GM12878 (cell line): Measurements from ENCODE around the gene DIAPH3. TPM values are rescaled to one million over a fixed set of nuclear protein-coding genes. Genes with fewer than 3 reads are reported as not detected.

ENCODE experiments used
- ATAC-seq: fragments of 200-7000 bp; cut with Tn5 transposase; 3 replicates; pipeline ENCODE4 v1.9.1; 2020; ENCODE audit warnings: mild to moderate bottlenecking, moderate library complexity
- BruUV-seq: library from RNA; stranded (reverse); fragments of 400-500 nt; replicated peaks from 2 replicates; lab custom pipeline; 2021; lab: Mats Ljungman, UMichigan
- CTCF ChIA-PET: fragments of 300-600 bp; sonication (Branson Sonifier 250); formaldehyde crosslinking; extraction: SDS; loops from one replicate; lab custom pipeline; 2021; ENCODE audit warnings: inconsistent platforms; lab: Yijun Ruan, JAX
- POLR2A ChIA-PET: fragments of 350-600 bp; formaldehyde crosslinking; extraction: SDS; loops from one replicate; lab custom pipeline; 2021; ENCODE audit warnings: inconsistent platforms; lab: Charles Lee
- RAD21 ChIA-PET: fragments of 300-600 bp; sonication (Branson Sonifier 250); formaldehyde crosslinking; loops from one replicate; lab custom pipeline; 2023; ENCODE audit warnings: antibody characterized with exemption; ENCODE audit not compliant: unreplicated experiment; lab: Charles Lee
- SMC1A ChIA-PET: fragments of 300-600 bp; sonication (Branson Sonifier 250); formaldehyde crosslinking; loops from one replicate; lab custom pipeline; 2023; ENCODE audit not compliant: unreplicated experiment, uncharacterized antibody; lab: Charles Lee
- DNase-seq: peaks from one replicate; pipeline ENCODE4 v3.0.0-alpha.2; 2011; ENCODE audit warnings: low read depth, low spot score
- FAIRE-seq: peaks from 3 replicates; lab custom pipeline; 2011; peaks lifted over from hg19 to GRCh38; lab: Jason Lieb, UNC
- H2AFZ ChIP-seq: 2 replicates; pipeline ENCODE4 v1.6.0; 2011; ENCODE audit warnings: low read depth, low read length, control low read depth; ENCODE audit not compliant: control insufficient read depth
- H3K27ac ChIP-seq: 2 replicates; pipeline ENCODE4 v1.5.1; 2011; ENCODE audit warnings: control low read depth; ENCODE audit not compliant: control insufficient read depth, insufficient read depth
- H3K27me3 ChIP-seq, 2 experiments: replicated peaks in 1 of 2; 2 replicates each; pipeline versions ENCODE4 v1.6.0 to v1.6.1; 2011; ENCODE audit warnings: low read length in 1 of 2; ENCODE audit not compliant: control insufficient read depth in 2 of 2, insufficient read depth in 2 of 2
- H3K36me3 ChIP-seq, 2 experiments: 2 replicates each; pipeline ENCODE4 v1.5.1; 2011; ENCODE audit warnings: low read length in 1 of 2; ENCODE audit not compliant: control insufficient read depth in 2 of 2, insufficient read depth in 2 of 2
- H3K4me1 ChIP-seq: 2 replicates; pipeline ENCODE4 v1.6.1; 2011; ENCODE audit warnings: mild to moderate bottlenecking, low read length, moderate library complexity, mixed read lengths; ENCODE audit not compliant: control insufficient read depth, insufficient read depth
- H3K4me2 ChIP-seq: 2 replicates; pipeline ENCODE4 v1.6.0; 2011; ENCODE audit warnings: control low read depth; ENCODE audit not compliant: control insufficient read depth, insufficient read depth
- H3K4me3 ChIP-seq: fragments of 200-600 bp; sonication (generic); 2 replicates; pipeline ENCODE4 v1.5.1; 2016
- H3K79me2 ChIP-seq: 2 replicates; pipeline ENCODE4 v1.6.0; 2011; ENCODE audit warnings: low read length; ENCODE audit not compliant: control insufficient read depth, insufficient read depth
- H3K9ac ChIP-seq: 2 replicates; pipeline ENCODE4 v1.8.0; 2011; ENCODE audit warnings: low read length, control low read depth, mixed read lengths; ENCODE audit not compliant: control insufficient read depth, insufficient read depth
- H3K9me3 ChIP-seq: replicated peaks from 3 replicates; pipeline ENCODE4 v1.5.1; 2011; ENCODE audit warnings: mild to moderate bottlenecking, low read length; ENCODE audit not compliant: control insufficient read depth, insufficient read depth
- H4K20me1 ChIP-seq: 2 replicates; pipeline ENCODE4 v1.6.0; 2011; ENCODE audit not compliant: control insufficient read depth, insufficient read depth
- ATF7 ChIP-seq: fragments of 450-650 bp; IDR thresholded peaks from 2 replicates; pipeline ENCODE4 v1.6.1; 2016; ENCODE audit warnings: low read depth, mild to moderate bottlenecking
- CBX3 ChIP-seq: fragments of 200-600 bp; sonication (generic); IDR thresholded peaks from 2 replicates; pipeline ENCODE4 v1.6.1; 2016; ENCODE audit warnings: low read depth, borderline replicate concordance
- CHD1 ChIP-seq: IDR thresholded peaks from 2 replicates; pipeline ENCODE4 v1.6.1; 2012; ENCODE audit warnings: low read depth, low read length, improper control_type of control experiment
- ETV6 ChIP-seq, 2 experiments: fragments of 450-650 bp in 1 of 2; IDR thresholded peaks in 1 of 2; conservative IDR thresholded peaks in 1 of 2; 2 replicates each; pipeline ENCODE4 v1.6.1; 2014; ENCODE audit warnings: antibody characterized with exemption in 1 of 2, borderline replicate concordance in 1 of 2, low read depth in 1 of 2, mild to moderate bottlenecking in 1 of 2, moderate library complexity in 1 of 2
- FOXM1 ChIP-seq: IDR thresholded peaks from 2 replicates; pipeline ENCODE4 v1.6.1; 2012; ENCODE audit warnings: low read depth, mild to moderate bottlenecking, inconsistent platforms, low read length, moderate library complexity
- IRF3 ChIP-seq: fragments of 450-650 bp; IDR thresholded peaks from 2 replicates; pipeline ENCODE4 v1.6.1; 2014; ENCODE audit warnings: mild to moderate bottlenecking
- MEF2A ChIP-seq: IDR thresholded peaks from 2 replicates; pipeline ENCODE4 v1.6.1; 2011; ENCODE audit warnings: low read depth, mild to moderate bottlenecking, low read length, moderate library complexity; ENCODE audit not compliant: insufficient read depth
- NFIC ChIP-seq: IDR thresholded peaks from 2 replicates; pipeline ENCODE4 v1.6.1; 2012; ENCODE audit warnings: low read depth, mild to moderate bottlenecking, inconsistent platforms, low read length, moderate library complexity
- NFXL1 ChIP-seq: fragments of 450-650 bp; IDR thresholded peaks from 2 replicates; pipeline ENCODE4 v1.6.1; 2017; ENCODE audit warnings: antibody characterized with exemption, mild to moderate bottlenecking, borderline replicate concordance
- NR2C1 ChIP-seq: fragments of 450-650 bp; IDR thresholded peaks from 2 replicates; pipeline ENCODE4 v1.6.1; 2017; ENCODE audit warnings: antibody characterized with exemption, mild to moderate bottlenecking, moderate library complexity
- PAX5 ChIP-seq: IDR thresholded peaks from 2 replicates; pipeline ENCODE4 v1.6.1; 2011; ENCODE audit warnings: low read depth, low read length, borderline replicate concordance
- SREBF2 ChIP-seq: IDR thresholded peaks from 2 replicates; pipeline ENCODE4 v1.6.1; 2012; ENCODE audit warnings: mild to moderate bottlenecking, low read length
- TBL1XR1 ChIP-seq: IDR thresholded peaks from 2 replicates; pipeline ENCODE4 v1.6.1; 2012; ENCODE audit warnings: low read depth, low read length, improper control_type of control experiment
- WRNIP1 ChIP-seq: IDR thresholded peaks from 2 replicates; pipeline ENCODE4 v1.6.1; 2011; ENCODE audit warnings: low read depth, low read length, improper control_type of control experiment, borderline replicate concordance
- WGBS: methylation state at CpG from one replicate; pipeline ENCODE4 v1.1.6; 2016; ENCODE audit warnings: low lambda C conversion rate; ENCODE audit not compliant: insufficient replicate concordance, insufficient coverage; ENCODE audit errors: missing lambda C conversion rate; 5-methylcytosine and 5-hydroxymethylcytosine counted together
- in situ Hi-C: fragments of 300-500 bp; cut with MboI; formaldehyde crosslinking; loops from 9 replicates; pipeline ENCODE4 v1.14.3; 2018; ENCODE audit warnings: mixed read lengths
- intact Hi-C: fragments of 100-400 bp; cut with micrococcal nuclease; formaldehyde crosslinking; loops from one replicate; pipeline ENCODE4 v1.14.2; 2022; ENCODE audit not compliant: unreplicated experiment
- polyA plus RNA-seq, 11 experiments: library from polyadenylated mRNA; depleted of rRNA in 4 of 11; unstranded in 6 of 11; stranded (reverse) in 5 of 11; fragments of >200 nt; fragmentation: Nextera tagmentation in 4 of 11; fragmentation: Illumina TruSeq in 1 of 11; extraction: Ambion mirVana in 4 of 11; extraction: Trizol in 1 of 11; gene quantifications; 1 replicate in 1 of 11; 2 replicates in 10 of 11; pipeline versions ENCODE4 v1.2.1 to v1.2.3, GENCODE V29; 2011 to 2016; ENCODE audit warnings: inconsistent platforms in 2 of 11, missing spikeins in 2 of 11, low read depth in 1 of 11
- total RNA-seq, 4 experiments: library from RNA; depleted of rRNA in 3 of 4; stranded (reverse); fragments of >200 nt in 3 of 4; fragmentation: Illumina TruSeq in 1 of 4; extraction: Trizol in 1 of 4; gene quantifications; 2 replicates each; pipeline versions ENCODE4 v1.2.1 to v1.2.3, GENCODE V29; 2013 to 2021
- TF ChIP-seq, protein P1 (sequence below): IDR thresholded peaks from 2 replicates; pipeline ENCODE4 v1.6.1; 2012; ENCODE audit warnings: low read length, inconsistent platforms
- TF ChIP-seq, protein P2 (sequence below): fragments of 450-650 bp; IDR thresholded peaks from 2 replicates; pipeline ENCODE4 v1.6.1; 2017; ENCODE audit warnings: mild to moderate bottlenecking, low read depth, inconsistent platforms; ENCODE audit not compliant: poor library complexity, severe bottlenecking
- TF ChIP-seq, protein P3 (sequence below): fragments of 150-350 bp; IDR thresholded peaks from 2 replicates; pipeline ENCODE4 v1.6.1; 2014; ENCODE audit warnings: mild to moderate bottlenecking, low read depth, low read length
- TF ChIP-seq, protein P4 (sequence below): IDR thresholded peaks from 2 replicates; pipeline ENCODE4 v1.6.1; 2012; ENCODE audit warnings: low read depth, low read length, improper control_type of control experiment

DIAPH3 gene
- total and polyA plus RNA-seq, 10 of the 15 experiments (the other 5 are each of a cell fraction or from before 2014, with no cell fraction given): 10.1 to 25.2 (median 15.4) TPM

GRCh38 chr13:59839186-59839585 is 324.5 kb downstream of the DIAPH3 start:
- 94% methylated on average over 2 of the region's 2 CpGs for WGBS
- no peaks in the 10 kb centered on the region for H3K9me3 ChIP-seq
- ChIA-PET RAD21 (no interaction called here), SMC1A (no interaction called here), CTCF (no interaction called here), POLR2A (no interaction called here)
- H2AFZ ChIP-seq: no peak overlapping the region
- H3K27ac ChIP-seq: no peak overlapping the region
- intact Hi-C loops: no loop called here
- no peak overlapping the region for H3K4me3 ChIP-seq
- ATAC-seq (no peak), FAIRE-seq (no peak), DNase-seq (no peak)
- no peak overlapping the region for H3K4me2 ChIP-seq
- no peaks in the 10 kb centered on the region for H3K79me2 ChIP-seq
- BruUV-seq: no TSS peak
- H3K36me3 ChIP-seq: no peaks in the 10 kb centered on the region
- no peak overlapping the region for H3K9ac ChIP-seq
- H4K20me1 ChIP-seq: no peaks in the 10 kb centered on the region
- in situ Hi-C loops: no loop called here
- no peaks in the 10 kb centered on the region for H3K27me3 ChIP-seq
- no peaks in the 10 kb centered on the region for H3K4me1 ChIP-seq
- TF ChIP-seq CHD1 (no peak), PAX5 (no peak), MEF2A (no peak), WRNIP1 (no peak), ETV6 (conservative IDR thresholded peaks at IDR 0.05 in 1 of 2, IDR thresholded peaks at IDR 0.05 in 1 of 2; ENCODE audit: borderline replicate concordance in 1 of 2, low read depth in 1 of 2) (no peak), FOXM1 (no peak), ATF7 (no peak), SREBF2 (no peak), NFIC (no peak), TBL1XR1 (no peak), NR2C1 (no peak), CBX3 (no peak), NFXL1 (no peak), IRF3 (no peak)
- TF ChIP-seq, protein P1, sequence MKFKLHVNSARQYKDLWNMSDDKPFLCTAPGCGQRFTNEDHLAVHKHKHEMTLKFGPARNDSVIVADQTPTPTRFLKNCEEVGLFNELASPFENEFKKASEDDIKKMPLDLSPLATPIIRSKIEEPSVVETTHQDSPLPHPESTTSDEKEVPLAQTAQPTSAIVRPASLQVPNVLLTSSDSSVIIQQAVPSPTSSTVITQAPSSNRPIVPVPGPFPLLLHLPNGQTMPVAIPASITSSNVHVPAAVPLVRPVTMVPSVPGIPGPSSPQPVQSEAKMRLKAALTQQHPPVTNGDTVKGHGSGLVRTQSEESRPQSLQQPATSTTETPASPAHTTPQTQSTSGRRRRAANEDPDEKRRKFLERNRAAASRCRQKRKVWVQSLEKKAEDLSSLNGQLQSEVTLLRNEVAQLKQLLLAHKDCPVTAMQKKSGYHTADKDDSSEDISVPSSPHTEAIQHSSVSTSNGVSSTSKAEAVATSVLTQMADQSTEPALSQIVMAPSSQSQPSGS: no peak
- TF ChIP-seq, protein P2, sequence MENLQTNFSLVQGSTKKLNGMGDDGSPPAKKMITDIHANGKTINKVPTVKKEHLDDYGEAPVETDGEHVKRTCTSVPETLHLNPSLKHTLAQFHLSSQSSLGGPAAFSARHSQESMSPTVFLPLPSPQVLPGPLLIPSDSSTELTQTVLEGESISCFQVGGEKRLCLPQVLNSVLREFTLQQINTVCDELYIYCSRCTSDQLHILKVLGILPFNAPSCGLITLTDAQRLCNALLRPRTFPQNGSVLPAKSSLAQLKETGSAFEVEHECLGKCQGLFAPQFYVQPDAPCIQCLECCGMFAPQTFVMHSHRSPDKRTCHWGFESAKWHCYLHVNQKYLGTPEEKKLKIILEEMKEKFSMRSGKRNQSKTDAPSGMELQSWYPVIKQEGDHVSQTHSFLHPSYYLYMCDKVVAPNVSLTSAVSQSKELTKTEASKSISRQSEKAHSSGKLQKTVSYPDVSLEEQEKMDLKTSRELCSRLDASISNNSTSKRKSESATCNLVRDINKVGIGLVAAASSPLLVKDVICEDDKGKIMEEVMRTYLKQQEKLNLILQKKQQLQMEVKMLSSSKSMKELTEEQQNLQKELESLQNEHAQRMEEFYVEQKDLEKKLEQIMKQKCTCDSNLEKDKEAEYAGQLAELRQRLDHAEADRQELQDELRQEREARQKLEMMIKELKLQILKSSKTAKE: no peak
- TF ChIP-seq, protein P3, sequence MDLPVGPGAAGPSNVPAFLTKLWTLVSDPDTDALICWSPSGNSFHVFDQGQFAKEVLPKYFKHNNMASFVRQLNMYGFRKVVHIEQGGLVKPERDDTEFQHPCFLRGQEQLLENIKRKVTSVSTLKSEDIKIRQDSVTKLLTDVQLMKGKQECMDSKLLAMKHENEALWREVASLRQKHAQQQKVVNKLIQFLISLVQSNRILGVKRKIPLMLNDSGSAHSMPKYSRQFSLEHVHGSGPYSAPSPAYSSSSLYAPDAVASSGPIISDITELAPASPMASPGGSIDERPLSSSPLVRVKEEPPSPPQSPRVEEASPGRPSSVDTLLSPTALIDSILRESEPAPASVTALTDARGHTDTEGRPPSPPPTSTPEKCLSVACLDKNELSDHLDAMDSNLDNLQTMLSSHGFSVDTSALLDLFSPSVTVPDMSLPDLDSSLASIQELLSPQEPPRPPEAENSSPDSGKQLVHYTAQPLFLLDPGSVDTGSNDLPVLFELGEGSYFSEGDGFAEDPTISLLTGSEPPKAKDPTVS: no peak
- TF ChIP-seq, protein P4, sequence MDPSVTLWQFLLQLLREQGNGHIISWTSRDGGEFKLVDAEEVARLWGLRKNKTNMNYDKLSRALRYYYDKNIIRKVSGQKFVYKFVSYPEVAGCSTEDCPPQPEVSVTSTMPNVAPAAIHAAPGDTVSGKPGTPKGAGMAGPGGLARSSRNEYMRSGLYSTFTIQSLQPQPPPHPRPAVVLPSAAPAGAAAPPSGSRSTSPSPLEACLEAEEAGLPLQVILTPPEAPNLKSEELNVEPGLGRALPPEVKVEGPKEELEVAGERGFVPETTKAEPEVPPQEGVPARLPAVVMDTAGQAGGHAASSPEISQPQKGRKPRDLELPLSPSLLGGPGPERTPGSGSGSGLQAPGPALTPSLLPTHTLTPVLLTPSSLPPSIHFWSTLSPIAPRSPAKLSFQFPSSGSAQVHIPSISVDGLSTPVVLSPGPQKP: no peak
